ENCODE results near the gene CACNA2D1.

DNA sequence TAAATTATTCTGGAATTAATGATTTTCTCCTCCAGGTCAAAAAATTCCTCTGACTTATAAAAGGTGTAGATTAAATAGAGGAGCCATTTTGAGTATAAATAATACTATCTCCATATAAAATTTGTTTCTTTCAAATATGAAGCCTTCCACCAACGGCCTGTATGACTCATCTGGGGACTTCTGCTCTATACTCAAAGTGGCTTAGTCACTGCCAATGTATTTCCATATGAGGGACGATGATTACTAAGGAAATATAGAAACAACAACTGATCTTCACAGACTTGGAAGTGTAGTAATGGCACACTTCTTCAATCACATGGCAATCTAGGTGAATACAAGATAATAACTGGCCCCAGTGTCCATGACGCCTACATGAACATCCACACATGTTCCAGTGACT is 338.1 kb downstream of the CACNA2D1 start:
- TF ChIP-seq EP300 (IDR thresholded peaks at IDR 0.05; ENCODE audit: borderline replicate concordance) (no peak), TEAD4 (IDR thresholded peaks at IDR 0.05) (no peak), YY1 (IDR thresholded peaks at IDR 0.05; ENCODE audit: low read depth) (no peak), FOXM1 (IDR thresholded peaks at IDR 0.05; ENCODE audit: borderline replicate concordance, low read depth) (no peak), TAF1 (IDR thresholded peaks at IDR 0.05; ENCODE audit: low read depth) (no peak), RAD21 (IDR thresholded peaks at IDR 0.05; ENCODE audit: low read depth) (no peak), NFIC (IDR thresholded peaks at IDR 0.05) (no peak), EGR1 (IDR thresholded peaks at IDR 0.05) (no peak)
- TF ChIP-seq, protein P1, sequence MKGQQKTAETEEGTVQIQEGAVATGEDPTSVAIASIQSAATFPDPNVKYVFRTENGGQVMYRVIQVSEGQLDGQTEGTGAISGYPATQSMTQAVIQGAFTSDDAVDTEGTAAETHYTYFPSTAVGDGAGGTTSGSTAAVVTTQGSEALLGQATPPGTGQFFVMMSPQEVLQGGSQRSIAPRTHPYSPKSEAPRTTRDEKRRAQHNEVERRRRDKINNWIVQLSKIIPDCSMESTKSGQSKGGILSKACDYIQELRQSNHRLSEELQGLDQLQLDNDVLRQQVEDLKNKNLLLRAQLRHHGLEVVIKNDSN (IDR thresholded peaks at IDR 0.05): no peak
- TF ChIP-seq, protein P2, sequence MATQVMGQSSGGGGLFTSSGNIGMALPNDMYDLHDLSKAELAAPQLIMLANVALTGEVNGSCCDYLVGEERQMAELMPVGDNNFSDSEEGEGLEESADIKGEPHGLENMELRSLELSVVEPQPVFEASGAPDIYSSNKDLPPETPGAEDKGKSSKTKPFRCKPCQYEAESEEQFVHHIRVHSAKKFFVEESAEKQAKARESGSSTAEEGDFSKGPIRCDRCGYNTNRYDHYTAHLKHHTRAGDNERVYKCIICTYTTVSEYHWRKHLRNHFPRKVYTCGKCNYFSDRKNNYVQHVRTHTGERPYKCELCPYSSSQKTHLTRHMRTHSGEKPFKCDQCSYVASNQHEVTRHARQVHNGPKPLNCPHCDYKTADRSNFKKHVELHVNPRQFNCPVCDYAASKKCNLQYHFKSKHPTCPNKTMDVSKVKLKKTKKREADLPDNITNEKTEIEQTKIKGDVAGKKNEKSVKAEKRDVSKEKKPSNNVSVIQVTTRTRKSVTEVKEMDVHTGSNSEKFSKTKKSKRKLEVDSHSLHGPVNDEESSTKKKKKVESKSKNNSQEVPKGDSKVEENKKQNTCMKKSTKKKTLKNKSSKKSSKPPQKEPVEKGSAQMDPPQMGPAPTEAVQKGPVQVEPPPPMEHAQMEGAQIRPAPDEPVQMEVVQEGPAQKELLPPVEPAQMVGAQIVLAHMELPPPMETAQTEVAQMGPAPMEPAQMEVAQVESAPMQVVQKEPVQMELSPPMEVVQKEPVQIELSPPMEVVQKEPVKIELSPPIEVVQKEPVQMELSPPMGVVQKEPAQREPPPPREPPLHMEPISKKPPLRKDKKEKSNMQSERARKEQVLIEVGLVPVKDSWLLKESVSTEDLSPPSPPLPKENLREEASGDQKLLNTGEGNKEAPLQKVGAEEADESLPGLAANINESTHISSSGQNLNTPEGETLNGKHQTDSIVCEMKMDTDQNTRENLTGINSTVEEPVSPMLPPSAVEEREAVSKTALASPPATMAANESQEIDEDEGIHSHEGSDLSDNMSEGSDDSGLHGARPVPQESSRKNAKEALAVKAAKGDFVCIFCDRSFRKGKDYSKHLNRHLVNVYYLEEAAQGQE (IDR thresholded peaks at IDR 0.05; ENCODE audit: low read depth): no peak

Data from Ishikawa (cell line).